ENCODE measurements around the gene AQP9.

AQP9 gene

GRCh38 chr15:58139276-58139988 is 1.3 kb downstream of the AQP9 start:
- TF ChIP-seq ZNF565 (CRISPR knock-in tag; conservative IDR thresholded peaks at IDR 0.05; ENCODE audit: low read depth) (no peak), ZC3H10 (CRISPR knock-in tag; IDR thresholded peaks at IDR 0.05) (no peak), ZFP30 (CRISPR knock-in tag; IDR thresholded peaks at IDR 0.05) (no peak), SNAI2 (CRISPR knock-in tag; IDR thresholded peaks at IDR 0.05) (no peak), RARB (CRISPR knock-in tag; IDR thresholded peaks at IDR 0.05) (no peak), ESRRG (CRISPR knock-in tag; IDR thresholded peaks at IDR 0.05) (no peak), POU6F1 (CRISPR knock-in tag; IDR thresholded peaks at IDR 0.05; ENCODE audit: borderline replicate concordance, low read depth) (no peak), ISL1 (CRISPR knock-in tag; IDR thresholded peaks at IDR 0.05) (no peak), CREB5 (CRISPR knock-in tag; IDR thresholded peaks at IDR 0.05; ENCODE audit: low read depth) (no peak), BACH2 (CRISPR knock-in tag; IDR thresholded peaks at IDR 0.05; ENCODE audit: borderline replicate concordance) (no peak), ZFP3 (CRISPR knock-in tag; IDR thresholded peaks at IDR 0.05) (no peak), GLIS3 (CRISPR knock-in tag; IDR thresholded peaks at IDR 0.05) (no peak)
- no peak for ATAC-seq

- TF ChIP-seq CSRNP3 (CRISPR knock-in tag; IDR thresholded peaks at IDR 0.05) (no peak), BACH2 (CRISPR knock-in tag; IDR thresholded peaks at IDR 0.05; ENCODE audit: borderline replicate concordance) (no peak), TCF4 (CRISPR knock-in tag; IDR thresholded peaks at IDR 0.05; ENCODE audit: borderline replicate concordance) (no peak), GLIS3 (CRISPR knock-in tag; IDR thresholded peaks at IDR 0.05) (no peak), OSR1 (CRISPR knock-in tag; IDR thresholded peaks at IDR 0.05) (no peak), PATZ1 (CRISPR knock-in tag; IDR thresholded peaks at IDR 0.05; ENCODE audit: borderline replicate concordance) (no peak), ZNF8 (CRISPR knock-in tag; IDR thresholded peaks at IDR 0.05) (no peak), ZFP30 (CRISPR knock-in tag; IDR thresholded peaks at IDR 0.05) (no peak), ZNF565 (CRISPR knock-in tag; conservative IDR thresholded peaks at IDR 0.05; ENCODE audit: low read depth) (no peak), SNAI2 (CRISPR knock-in tag; IDR thresholded peaks at IDR 0.05) (no peak), ESRRG (CRISPR knock-in tag; IDR thresholded peaks at IDR 0.05) (no peak), ISL1 (CRISPR knock-in tag; IDR thresholded peaks at IDR 0.05) (no peak), ZNF70 (CRISPR knock-in tag; IDR thresholded peaks at IDR 0.05) (no peak), ZFP3 (CRISPR knock-in tag; IDR thresholded peaks at IDR 0.05) (no peak), RARB (CRISPR knock-in tag; IDR thresholded peaks at IDR 0.05) (no peak), TOX (CRISPR knock-in tag; IDR thresholded peaks at IDR 0.05; ENCODE audit: borderline replicate concordance) (no peak)
- ATAC-seq: no peak
These were observed 1.9 kb downstream of the AQP9 start for GRCh38 chr15:58139989-58140522.

GRCh38 chr15:58141894-58142293 is 3.7 kb downstream of the AQP9 start:
- ATAC-seq: no peak
- TF ChIP-seq PPARA (CRISPR knock-in tag; IDR thresholded peaks at IDR 0.05; ENCODE audit: borderline replicate concordance): no peak
- no peak for TF ChIP-seq CREB5 (CRISPR knock-in tag; IDR thresholded peaks at IDR 0.05; ENCODE audit: low read depth)
